ENCODE data around the gene RPS2.

GRCh38 chr16:1933097-1933661, 31.4 kb downstream of the RPS2 start:
- TF ChIP-seq CTCF (IDR thresholded peaks at IDR 0.05; ENCODE audit: low read depth, low read length) (no peak), POLR2A (IDR thresholded peaks at IDR 0.05; ENCODE audit: extremely low read depth, insufficient read length) (no peak), MYC (IDR thresholded peaks at IDR 0.05; ENCODE audit: low read depth, low read length) (no peak), MAX (IDR thresholded peaks at IDR 0.05; ENCODE audit: low read depth, low read length) (no peak)
